Heart right ventricle (tissue), 16 donors: ENCODE results near the gene GALR2. TPM values are rescaled to one million over a fixed set of nuclear protein-coding genes. Genes with fewer than 3 reads are reported as not detected.
"Not testable (repeated sequence)": the region's sequence is repeated elsewhere in the genome, so short reads cannot be mapped to it uniquely, and the experiment has no call there.

Experiments used
- ATAC-seq, 8 donors: fragments of 200-7000 bp; cut with Tn5 transposase; one replicate each; pipeline ENCODE4 v1.9.1; 2020; ENCODE audit warnings: mild to moderate bottlenecking in 8 of 8, moderate library complexity in 8 of 8, moderate number of reproducible peaks in 1 of 8
- DNase-seq, 2 donors: peaks; one replicate each; pipeline ENCODE4 v3.0.0-alpha.2; 2020
- H3K27ac ChIP-seq, 10 donors: fragments of 200-600 bp; sonication (generic) in 2 of 10; one replicate each; pipeline versions ENCODE4 v1.5.0 to v1.8.0; 2020 to 2022; ENCODE audit warnings: mild to moderate bottlenecking in 3 of 10
- H3K27me3 ChIP-seq, 7 donors: fragments of 200-600 bp; one replicate each; pipeline ENCODE4 v1.8.0; 2021 to 2022; ENCODE audit warnings: mild to moderate bottlenecking in 2 of 7
- H3K36me3 ChIP-seq, 9 donors: fragments of 200-600 bp; sonication (generic) in 1 of 9; one replicate each; pipeline versions ENCODE4 v1.5.0 to v1.8.0; 2020 to 2022; ENCODE audit warnings: mild to moderate bottlenecking in 2 of 9
- H3K4me1 ChIP-seq, 9 donors: fragments of 200-600 bp; sonication (generic) in 1 of 9; one replicate each; pipeline versions ENCODE4 v1.5.0 to v1.8.0; 2020 to 2022; ENCODE audit warnings: mild to moderate bottlenecking in 4 of 9
- H3K4me3 ChIP-seq, 10 donors: fragments of 200-600 bp; sonication (generic) in 2 of 10; one replicate each; pipeline versions ENCODE4 v1.5.0 to v1.8.0; 2020 to 2022; ENCODE audit warnings: mild to moderate bottlenecking in 7 of 10, moderate library complexity in 2 of 10
- H3K9me3 ChIP-seq, 11 donors: fragments of 200-600 bp in 10 of 11; sonication (generic) in 2 of 11; one replicate each; pipeline versions ENCODE4 v1.5.0 to v1.8.0; 2013 to 2022; ENCODE audit warnings: mild to moderate bottlenecking in 2 of 11, control low read depth in 1 of 11, moderate library complexity in 1 of 11
- WGBS, 2 donors: extraction: QIAGEN DNeasy Blood & Tissue Kit; methylation state at CpG; one replicate each; pipeline ENCODE4 v1.1.7; 2013; ENCODE audit warnings: inconsistent platforms in 1 of 2; 5-methylcytosine and 5-hydroxymethylcytosine counted together
- intact Hi-C, 10 donors: fragments of 100-400 bp; cut with DNase I; formaldehyde crosslinking; loops; one replicate each; pipeline versions ENCODE4 v1.11.1 to v1.14.2; 2022
- polyA plus RNA-seq, 2 donors: library from polyadenylated mRNA; stranded (reverse); fragments of 200-250 nt; gene quantifications; one replicate each; pipeline ENCODE4 v1.2.3, GENCODE V29; 2013
- total RNA-seq, 10 donors: library from RNA; stranded (reverse); fragmentation: NEBNext Ultra II Directional in 3 of 10; extraction: Animal tissue kit (Norgen Biotek cat#: 25700) in 3 of 10; gene quantifications; one replicate each; pipeline versions ENCODE4 v1.2.1 to v1.2.4, GENCODE V29; 2021 to 2023
- TF ChIP-seq, protein P1 (sequence below), 9 donors: fragments of 200-600 bp; sonication (generic) in 2 of 9; IDR thresholded peaks; one replicate each; pipeline versions ENCODE4 v1.5.0 to v1.8.0; 2021 to 2022; ENCODE audit warnings: antibody characterized with exemption in 9 of 9, mild to moderate bottlenecking in 5 of 9, moderate library complexity in 1 of 9
- donor health status: Arrhythmogenic right ventricular cardiomyopathy.
- donor health status: ischemic (EF 13 %, LVEDD 7.1; RV severe dilation, severe dysfunction).
- donor health status: healthy with polysubstance abuse.
- donor health status: DM: no; HTN: yes; CAD: no.
- donor health status: DM: no; HTN: no; CAD: no.
- donor health status: ischemic (EF 25% LVEDD 6.9; RV normal size, moderate dysfunction).
- donor health status: ischemic (EF 25% LVEDD 5.7; RV mildly dilated, moderate dysfunction).
- donor health status: healthy.
- donor health status: DM: yes; HTN: yes; CAD: no.
- donor health status: Ischemic cardiomyopathy.
- donor health status: ischemic (EF 35%, LVEDD 5.7; RV mildly dilated, moderate dysfunction).
- donor health status: nonischemic (EF 11% LVEDD 7.7; RV severe dilation, severe dysfunction).
- donor health status: DM: yes; HTN: yes; CAD: no.
- donor health status: PGD.
- donor health status: ischemic (EF 29% LVEDD 5.4; RV normal size, mild dysfunction).
- donor health status: nonischemic (EF 23%, LVEDD 6.1; RV moderate dilation, normal function).

The GALR2 gene
- total and polyA plus RNA-seq, 12 donors: 0.10 TPM; not detected in 11

DNA sequence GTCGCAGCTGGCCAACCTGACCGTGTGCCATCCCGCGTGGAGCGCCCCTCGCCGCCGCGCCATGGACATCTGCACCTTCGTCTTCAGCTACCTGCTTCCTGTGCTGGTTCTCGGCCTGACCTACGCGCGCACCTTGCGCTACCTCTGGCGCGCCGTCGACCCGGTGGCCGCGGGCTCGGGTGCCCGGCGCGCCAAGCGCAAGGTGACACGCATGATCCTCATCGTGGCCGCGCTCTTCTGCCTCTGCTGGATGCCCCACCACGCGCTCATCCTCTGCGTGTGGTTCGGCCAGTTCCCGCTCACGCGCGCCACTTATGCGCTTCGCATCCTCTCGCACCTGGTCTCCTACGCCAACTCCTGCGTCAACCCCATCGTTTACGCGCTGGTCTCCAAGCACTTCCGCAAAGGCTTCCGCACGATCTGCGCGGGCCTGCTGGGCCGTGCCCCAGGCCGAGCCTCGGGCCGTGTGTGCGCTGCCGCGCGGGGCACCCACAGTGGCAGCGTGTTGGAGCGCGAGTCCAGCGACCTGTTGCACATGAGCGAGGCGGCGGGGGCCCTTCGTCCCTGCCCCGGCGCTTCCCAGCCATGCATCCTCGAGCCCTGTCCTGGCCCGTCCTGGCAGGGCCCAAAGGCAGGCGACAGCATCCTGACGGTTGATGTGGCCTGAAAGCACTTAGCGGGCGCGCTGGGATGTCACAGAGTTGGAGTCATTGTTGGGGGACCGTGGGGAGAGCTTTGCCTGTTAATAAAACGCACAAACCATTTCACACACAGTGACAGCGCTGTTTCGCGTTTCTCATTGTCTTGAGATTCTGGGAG is 2.4 kb downstream of the GALR2 start:
- peaks cover 35 to 75% (median 62%) of the 10 kb centered on the region in 7 donors for H3K27me3 ChIP-seq
- no peak for ATAC-seq

DNA sequence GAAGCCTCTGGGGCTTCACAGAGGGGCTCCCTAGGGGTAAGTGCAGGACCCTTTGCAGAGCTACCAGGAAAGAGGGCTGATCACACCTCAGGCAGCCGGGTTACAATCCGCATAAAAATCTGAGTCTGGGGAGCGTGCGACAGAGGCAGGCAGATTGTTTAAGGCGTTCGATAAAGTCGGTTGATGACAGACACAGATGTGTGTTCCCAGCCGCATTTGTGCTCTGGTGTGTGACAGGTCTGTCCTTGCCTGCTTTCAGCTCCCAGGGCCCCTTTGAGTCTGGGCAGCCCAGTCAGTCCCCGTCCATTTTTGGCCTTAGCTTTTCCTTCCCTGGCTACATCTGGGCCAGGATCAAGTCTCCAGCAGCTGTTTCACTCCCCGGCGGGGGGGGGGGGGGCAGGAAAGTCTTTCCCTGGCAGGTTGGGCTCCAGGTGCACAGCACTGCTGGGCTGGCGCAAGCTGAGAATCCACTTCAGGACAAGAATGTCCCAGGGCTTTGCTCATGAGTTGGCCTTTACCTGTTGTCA is 3.1 kb downstream of the GALR2 start:
- H3K4me3 ChIP-seq: no peak overlapping the region
- intact Hi-C loops: no loop called here
- no peak overlapping the region for H3K27ac ChIP-seq
- WGBS, 2 donors: 12 to 14% methylated on average over 12 of the region's 12 CpGs
- peaks cover 0 to 10% (median 0%) of the 10 kb centered on the region in 9 donors for H3K36me3 ChIP-seq
- TF ChIP-seq, protein P1, sequence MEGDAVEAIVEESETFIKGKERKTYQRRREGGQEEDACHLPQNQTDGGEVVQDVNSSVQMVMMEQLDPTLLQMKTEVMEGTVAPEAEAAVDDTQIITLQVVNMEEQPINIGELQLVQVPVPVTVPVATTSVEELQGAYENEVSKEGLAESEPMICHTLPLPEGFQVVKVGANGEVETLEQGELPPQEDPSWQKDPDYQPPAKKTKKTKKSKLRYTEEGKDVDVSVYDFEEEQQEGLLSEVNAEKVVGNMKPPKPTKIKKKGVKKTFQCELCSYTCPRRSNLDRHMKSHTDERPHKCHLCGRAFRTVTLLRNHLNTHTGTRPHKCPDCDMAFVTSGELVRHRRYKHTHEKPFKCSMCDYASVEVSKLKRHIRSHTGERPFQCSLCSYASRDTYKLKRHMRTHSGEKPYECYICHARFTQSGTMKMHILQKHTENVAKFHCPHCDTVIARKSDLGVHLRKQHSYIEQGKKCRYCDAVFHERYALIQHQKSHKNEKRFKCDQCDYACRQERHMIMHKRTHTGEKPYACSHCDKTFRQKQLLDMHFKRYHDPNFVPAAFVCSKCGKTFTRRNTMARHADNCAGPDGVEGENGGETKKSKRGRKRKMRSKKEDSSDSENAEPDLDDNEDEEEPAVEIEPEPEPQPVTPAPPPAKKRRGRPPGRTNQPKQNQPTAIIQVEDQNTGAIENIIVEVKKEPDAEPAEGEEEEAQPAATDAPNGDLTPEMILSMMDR (IDR thresholded peaks at IDR 0.05): no peak
- peaks cover 4 to 60% (median 49%) of the 10 kb centered on the region in 9 donors for H3K4me1 ChIP-seq
- peaks cover 35 to 75% (median 62%) of the 10 kb centered on the region in 7 donors for H3K27me3 ChIP-seq
- DNase-seq (no peak), ATAC-seq (no peak)
- no peaks in the 10 kb centered on the region for H3K9me3 ChIP-seq

More for the DNA sequence above, 2.4 kb downstream of the GALR2 start:
- DNase-seq: no peak
- TF ChIP-seq, protein P1 (IDR thresholded peaks at IDR 0.05): no peak
- Histone ChIP-seq H3K4me1 (peaks cover 4 to 60% (median 49%) of the 10 kb centered on the region in 9 donors), H3K4me3 (peak overlapping the region in 3 of 10 donors; percentile 12 to 23 (median 22)), H3K9me3 (no peaks in the 10 kb centered on the region), H3K36me3 (peaks cover 0 to 3% (median 0%) of the 10 kb centered on the region in 9 donors), H3K27ac (no peak overlapping the region)
- 4 to 5% methylated on average over 82 of the region's 82 CpGs for WGBS, 2 donors
- intact Hi-C loops: no loop called here

DNA sequence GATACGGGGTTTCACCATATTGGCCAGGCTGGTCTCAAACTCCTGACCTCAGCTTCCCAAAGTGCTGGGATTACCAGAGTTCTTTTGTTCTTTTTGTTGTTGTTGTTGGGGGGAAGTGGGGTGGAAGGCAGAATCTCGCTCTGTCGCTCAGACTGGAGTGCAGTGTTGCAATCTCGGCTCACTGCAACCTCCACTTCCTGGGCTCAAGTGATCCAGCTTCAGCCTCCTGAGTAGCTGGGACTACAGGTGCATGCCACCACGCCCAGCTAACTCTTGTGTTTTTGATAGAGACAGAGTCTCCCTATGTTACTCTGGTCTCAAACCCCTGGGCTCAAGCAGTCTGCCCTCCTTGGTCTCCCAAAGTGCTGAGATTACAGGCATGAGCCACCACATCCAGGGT is 3.8 kb downstream of the GALR2 start:
- H3K4me3 ChIP-seq, H3K9me3 ChIP-seq, H3K27ac ChIP-seq, intact Hi-C loops, DNase-seq, ATAC-seq: not testable (repeated sequence)
- peaks cover 4 to 56% (median 43%) of the 10 kb centered on the region in 9 donors for H3K4me1 ChIP-seq
- H3K36me3 ChIP-seq: peaks cover 0 to 17% (median 0%) of the 10 kb centered on the region in 9 donors
- peaks cover 35 to 74% (median 62%) of the 10 kb centered on the region in 7 donors for H3K27me3 ChIP-seq
- 64 to 67% methylated on average over 5 of the region's 5 CpGs for WGBS, 2 donors

DNA sequence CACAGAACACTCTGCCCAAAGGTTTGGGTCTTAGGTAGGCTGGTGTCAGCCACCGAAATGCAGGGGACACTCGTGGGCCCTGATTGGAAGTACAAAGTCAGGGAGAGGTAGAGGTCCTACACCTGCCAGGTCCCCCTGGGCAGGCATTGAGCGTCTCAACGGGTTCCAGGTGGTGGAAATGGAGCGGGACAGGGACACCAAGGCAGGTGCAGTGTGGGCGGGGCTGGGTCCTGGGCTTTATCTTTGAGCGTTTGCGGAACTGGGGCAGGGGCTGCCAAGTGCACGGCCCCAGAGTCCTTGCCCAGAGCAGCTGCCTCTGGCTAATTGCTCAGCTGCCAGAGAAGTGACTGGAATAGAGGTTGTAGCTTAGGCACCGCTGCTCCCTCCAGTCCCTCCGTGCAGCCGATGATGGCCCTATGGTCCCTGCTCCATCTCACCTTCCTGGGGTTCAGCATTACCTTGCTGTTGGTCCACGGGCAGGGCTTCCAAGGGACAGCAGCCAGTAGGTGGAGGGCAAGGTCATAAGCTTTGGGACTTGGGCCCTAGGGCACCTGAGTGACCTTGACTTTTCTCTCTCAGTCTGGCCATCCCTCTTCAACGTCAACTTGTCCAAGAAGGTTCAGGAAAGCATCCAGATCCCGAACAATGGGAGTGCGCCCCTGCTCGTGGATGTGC is 4.4 kb downstream of the GALR2 start, which contains the start of gene ZACN:
Gene ZACN (plus strand): TSS at position 323 of the 675 bp plus-strand sequence. CDS start 83 bp downstream, at position 406.
- WGBS, 2 donors: 65 to 66% methylated on average over 17 of the region's 17 CpGs
- Histone ChIP-seq H3K36me3 (peaks cover 0 to 23% (median 4%) of the 10 kb centered on the region in 9 donors), H3K4me1 (peaks cover 4 to 55% (median 42%) of the 10 kb centered on the region in 9 donors), H3K27ac (no peak within 1 kb of the TSS), H3K4me3 (no peak within 1 kb of the TSS), H3K27me3 (peaks cover 30 to 68% (median 55%) of the 10 kb centered on the region in 7 donors), H3K9me3 (no peaks in the 10 kb centered on the region)
- ATAC-seq (no peak), DNase-seq (no peak)
- TF ChIP-seq, protein P1 (IDR thresholded peaks at IDR 0.05): no peak
- intact Hi-C loops: no loop called here
